HFF-Myc (cell line): ENCODE measurements around the gene IGF2BP3.
"Not testable (repeated sequence)": the region's sequence is repeated elsewhere in the genome, so short reads cannot be mapped to it uniquely, and the experiment has no call there.

ENCODE experiments used
- DNase-seq: peaks from one replicate; pipeline ENCODE4 v3.0.0-alpha.2; 2011; ENCODE audit warnings: low read depth; ENCODE audit errors: extremely low read depth
- H3K4me3 ChIP-seq: replicated peaks from 2 replicates; pipeline ENCODE4 v1.5.1; 2011; ENCODE audit warnings: low read depth, mild to moderate bottlenecking, control low read depth, low read length
- CTCF ChIP-seq: IDR thresholded peaks from 2 replicates; pipeline ENCODE4 v1.5.1; 2012; ENCODE audit warnings: mild to moderate bottlenecking, low read depth, low read length, control low read depth; ENCODE audit errors: missing control alignments

The IGF2BP3 gene

DNA sequence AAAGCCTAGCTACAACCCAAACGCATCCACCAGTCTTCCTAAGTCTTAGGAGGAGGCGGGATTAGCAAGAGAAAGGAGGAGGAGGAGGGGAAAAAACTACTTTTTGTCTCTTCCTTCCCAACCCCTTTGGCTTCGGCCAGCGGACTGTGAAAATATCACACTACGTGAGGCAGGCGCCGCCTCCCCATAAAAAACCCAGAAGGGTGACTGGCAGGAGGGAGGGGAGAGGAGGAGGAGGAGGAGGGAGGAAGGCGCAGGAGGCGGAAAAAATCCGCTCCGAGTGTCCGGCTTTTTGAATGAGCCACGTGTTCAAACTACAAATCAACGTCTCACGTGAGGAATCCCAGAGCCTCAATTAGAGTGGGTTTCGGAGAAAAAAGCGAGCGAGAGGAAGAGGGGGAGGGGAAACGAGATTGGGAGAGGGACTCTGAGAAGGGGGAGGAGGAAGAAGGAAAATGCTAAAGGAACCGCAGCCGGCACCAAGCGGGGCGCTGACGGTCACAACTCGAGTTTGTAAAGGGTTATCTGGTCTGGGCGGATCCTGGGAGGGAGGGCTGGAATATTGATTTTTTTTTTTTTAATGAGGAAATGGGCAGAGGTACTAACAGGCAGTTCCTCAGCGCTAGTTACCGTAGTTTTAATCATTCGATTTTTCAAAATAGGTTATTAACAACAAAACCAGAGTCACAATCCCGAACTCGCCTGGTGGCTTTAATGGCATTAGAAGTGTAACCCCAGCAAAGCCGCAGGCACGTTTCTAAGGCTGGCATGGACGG is at the start of gene IGF2BP3:
Gene IGF2BP3 (minus strand): TSS at position 162 of the 776 bp plus-strand sequence. CDS start 381 bp downstream, outside the sequence.
- TF ChIP-seq CTCF, result no peak
- peak; percentile 92 for DNase-seq
- H3K4me3 ChIP-seq, result peak within 1 kb of the TSS; percentile 76

DNA sequence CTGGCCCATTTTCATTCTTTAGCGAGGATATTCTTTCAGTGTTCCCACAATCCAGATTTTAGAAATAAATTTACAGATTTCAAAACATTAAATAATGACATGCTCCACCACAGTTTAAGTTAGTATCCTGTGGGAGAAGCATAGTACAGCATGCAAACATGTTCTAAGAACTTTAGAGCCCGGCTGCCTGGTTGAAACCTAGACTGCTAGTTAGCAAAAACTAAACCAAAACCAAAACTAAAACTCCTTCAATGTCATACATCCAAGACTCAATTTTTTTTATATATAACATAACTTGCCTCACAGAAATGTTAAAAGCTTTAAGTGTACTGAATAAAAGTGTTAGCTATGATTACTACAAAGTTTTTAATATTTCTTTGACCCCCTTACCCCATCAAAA is 44.5 kb upstream of the IGF2BP3 start:
- TF ChIP-seq CTCF, result no peak
- DNase-seq, result no peak
- H3K4me3 ChIP-seq, result no peak overlapping the region

DNA sequence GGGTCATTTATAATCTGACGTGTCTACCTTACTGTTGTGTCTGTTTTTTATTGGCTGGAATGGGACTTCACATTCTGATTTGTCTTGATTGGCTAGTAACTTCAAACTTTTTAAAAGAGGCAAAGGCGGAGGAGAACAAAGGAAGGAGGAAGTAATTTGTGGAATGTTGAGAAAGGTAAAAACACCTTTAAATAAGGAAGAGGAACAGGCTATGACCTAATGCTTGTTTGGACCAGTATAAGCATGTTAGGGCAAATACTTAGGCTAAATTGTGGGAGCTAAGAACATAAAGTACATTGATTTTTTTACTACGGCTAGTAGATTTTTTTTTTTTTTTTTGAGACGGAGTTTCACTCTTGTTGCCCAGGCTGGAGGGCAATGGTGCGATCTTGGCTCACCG is 43.5 kb upstream of the IGF2BP3 start:
- DNase-seq, H3K4me3 ChIP-seq: not testable (repeated sequence)

DNA sequence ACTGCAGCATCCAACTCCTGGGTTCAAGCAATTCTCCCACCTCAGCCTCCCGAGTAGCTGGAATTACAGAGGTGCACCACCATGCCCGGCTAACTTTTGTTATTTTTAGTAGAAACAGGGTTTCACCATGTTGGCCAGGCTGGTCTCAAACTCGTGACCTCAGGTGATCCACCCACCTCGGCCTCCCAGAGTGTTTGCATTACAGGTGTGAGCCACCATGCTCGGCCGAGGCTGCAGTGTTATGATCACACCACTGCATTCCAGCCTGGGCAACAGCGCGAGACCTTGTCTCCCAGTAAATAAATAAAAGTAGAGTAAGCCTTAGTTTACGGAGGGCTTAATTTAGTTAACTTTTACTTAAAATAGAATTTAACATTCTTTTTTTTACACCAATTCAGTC is 23.7 kb upstream of the IGF2BP3 start:
- DNase-seq, result no peak
- no peak overlapping the region for H3K4me3 ChIP-seq
- no peak for TF ChIP-seq CTCF

DNA sequence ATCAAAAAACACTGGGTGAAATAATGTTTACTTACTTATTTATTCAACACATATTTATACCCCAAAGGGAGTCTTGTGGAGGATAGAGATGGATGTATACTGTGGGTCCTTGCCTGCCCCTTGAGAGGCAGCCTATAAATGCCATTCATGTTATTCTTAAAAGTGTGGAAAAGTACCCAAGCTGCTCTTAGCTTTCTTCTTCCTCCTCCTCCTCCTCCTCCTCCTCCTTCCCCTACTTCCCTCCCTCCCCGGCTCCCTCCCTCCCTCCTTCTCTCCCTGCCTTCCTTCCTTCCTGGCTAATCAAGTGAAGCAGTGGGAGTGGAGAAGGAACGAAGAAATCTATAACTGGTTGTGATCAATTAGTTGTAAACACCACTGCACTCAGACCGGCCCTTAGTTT is 21.2 kb upstream of the IGF2BP3 start:
- TF ChIP-seq CTCF, result no peak
- DNase-seq, result no peak
- no peak overlapping the region for H3K4me3 ChIP-seq

GRCh38 chr7:23490357-23491135 is 20.3 kb upstream of the IGF2BP3 start:
- TF ChIP-seq CTCF, result no peak
- DNase-seq, result no peak
- H3K4me3 ChIP-seq, result peak overlapping the region; percentile 44

GRCh38 chr7:23488714-23489113 is 18.4 kb upstream of the IGF2BP3 start:
- not testable (repeated sequence) for DNase-seq, H3K4me3 ChIP-seq

DNA sequence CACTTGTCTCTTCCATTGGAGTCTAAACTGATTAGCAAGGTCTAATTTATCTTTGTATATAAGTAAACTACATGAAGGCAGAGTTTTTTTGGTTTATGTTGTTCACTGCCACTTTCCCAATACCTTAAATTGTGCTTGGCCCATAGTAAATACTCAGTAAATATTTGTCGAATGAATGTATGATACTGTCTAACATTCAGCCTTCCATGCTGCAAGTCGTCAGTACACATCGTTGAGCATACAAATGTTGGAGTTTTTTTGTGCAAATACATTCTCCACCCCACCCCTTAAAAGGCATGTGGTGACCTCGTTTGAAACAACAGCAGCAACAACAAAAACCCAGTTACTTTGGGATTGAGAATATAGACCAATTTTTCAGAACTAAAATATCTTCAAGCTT is 17.4 kb upstream of the IGF2BP3 start:
- H3K4me3 ChIP-seq, result no peak overlapping the region

More for the DNA sequence above, 17.4 kb upstream of the IGF2BP3 start:
- no peak for DNase-seq
- no peak for TF ChIP-seq CTCF
